CD4-positive, alpha-beta T cell treated with Interleukin-6 for 4 hours (primary cell): ENCODE data around the gene SETD1B.

Experiments used
- DNase-seq: peaks from one replicate; pipeline ENCODE4 v3.0.0-alpha.2; 2020; ENCODE audit warnings: mixed read lengths

SETD1B gene

GRCh38 chr12:121809712-121810116 lies 5.9 kb downstream of the SETD1B start:
- DNase-seq, result no peak

- DNase-seq, result no peak
Observed at GRCh38 chr12:121810234-121810817, 6.5 kb downstream of the SETD1B start.

DNA sequence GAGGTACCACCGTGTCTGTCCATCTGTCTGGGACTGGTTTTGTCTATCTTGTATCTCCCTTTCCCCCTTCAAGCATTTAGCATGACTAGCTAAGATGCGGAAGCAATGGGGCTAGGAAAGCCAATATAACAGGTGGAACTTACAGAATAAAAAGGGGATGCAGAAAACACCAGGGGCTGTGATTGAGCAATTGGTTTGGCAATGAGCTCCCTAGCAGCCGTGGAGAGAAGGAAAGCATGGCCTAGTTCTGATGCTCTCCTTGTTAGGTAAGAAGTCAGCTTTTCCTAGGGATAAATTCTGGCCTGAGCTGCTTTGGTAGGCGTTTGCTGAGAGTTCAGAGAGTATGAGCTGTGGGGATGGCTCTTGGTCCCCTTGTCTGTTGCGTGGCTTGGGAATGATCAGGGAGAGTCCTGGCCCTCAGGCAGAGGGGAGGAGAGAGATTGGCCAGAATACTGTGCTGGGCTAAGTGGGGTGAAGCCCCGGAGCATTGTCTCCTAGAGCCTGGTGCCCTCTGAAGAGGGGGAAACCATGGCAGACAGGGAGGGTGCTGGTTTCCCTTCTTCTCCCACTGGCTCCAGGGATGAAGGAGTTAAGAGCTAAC lies 7.1 kb downstream of the SETD1B start:
- DNase-seq, result no peak

GRCh38 chr12:121811434-121812319 lies 7.9 kb downstream of the SETD1B start:
- peak; percentile 73 for DNase-seq

GRCh38 chr12:121812320-121812871 lies 8.6 kb downstream of the SETD1B start:
- peak; percentile 46 for DNase-seq

DNA sequence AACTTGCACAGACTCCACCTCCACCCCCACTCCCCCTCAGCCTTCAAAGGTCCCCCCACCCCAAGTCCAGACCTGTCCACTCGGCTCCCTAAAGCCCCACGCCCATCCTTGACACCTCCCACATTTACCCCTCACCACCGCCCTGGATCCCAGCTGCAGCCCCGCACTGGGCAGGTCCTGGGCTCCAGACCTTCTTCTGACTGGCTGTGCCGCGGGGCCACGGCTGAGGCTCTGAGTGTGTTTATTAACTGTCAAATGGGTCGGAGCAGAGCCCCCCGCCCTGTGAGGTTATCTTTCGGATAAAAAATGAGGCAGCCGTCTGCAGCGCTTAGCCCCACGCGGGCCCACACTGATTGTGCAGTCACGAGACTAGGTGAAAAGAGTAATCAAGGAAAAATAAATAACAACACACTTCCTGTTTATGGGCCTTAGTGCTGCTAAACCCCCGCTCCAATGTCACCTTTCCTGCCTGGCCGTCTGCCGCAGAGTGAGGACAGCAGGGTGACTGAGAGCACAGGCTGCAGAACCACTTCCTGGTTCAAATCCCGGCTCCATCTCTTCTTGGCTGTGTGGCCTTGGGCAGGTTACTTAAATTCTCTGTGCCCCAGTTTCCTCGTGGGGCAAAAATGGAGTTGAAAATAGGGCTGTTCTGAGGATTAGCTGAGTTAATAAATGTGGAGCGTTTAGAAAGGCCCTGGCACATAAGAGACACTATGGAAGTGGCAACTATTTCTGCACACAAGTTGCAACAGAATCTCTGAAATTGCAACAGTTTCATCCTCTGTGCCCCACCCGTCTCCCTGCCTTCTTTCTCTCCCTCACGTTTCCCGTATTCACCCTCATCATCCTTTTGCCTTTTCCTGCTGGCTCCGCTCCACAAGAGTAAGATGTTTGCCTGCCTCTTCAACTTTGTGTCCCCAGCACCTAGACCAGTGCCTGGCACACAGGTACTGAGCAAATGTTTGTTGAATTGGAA lies 9.4 kb downstream of the SETD1B start:
- peak; percentile 35 for DNase-seq

GRCh38 chr12:121813951-121814350 lies 10.1 kb downstream of the SETD1B start:
- no peak for DNase-seq

GRCh38 chr12:121814429-121815119 lies 10.8 kb downstream of the SETD1B start:
- no peak for DNase-seq

DNA sequence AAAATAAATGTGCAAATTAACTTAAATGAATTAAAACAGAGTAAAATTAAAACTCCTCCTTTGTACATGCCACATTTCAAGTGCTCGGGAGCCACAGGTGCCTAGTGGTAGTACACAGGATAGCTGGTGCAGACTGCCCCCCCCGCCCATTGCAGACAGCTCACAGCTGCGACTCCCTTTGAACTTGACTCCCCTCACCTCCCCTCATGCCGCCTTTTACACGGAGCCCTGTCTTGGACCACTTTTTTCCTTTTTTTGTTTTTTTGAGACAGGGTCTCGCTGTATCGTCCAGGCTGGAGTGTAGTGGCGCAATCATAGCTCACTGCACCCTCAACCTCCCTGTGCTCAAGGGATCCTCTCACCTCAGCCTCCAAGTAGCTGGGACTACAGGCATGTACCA lies 11.5 kb downstream of the SETD1B start:
- DNase-seq, result no peak

DNA sequence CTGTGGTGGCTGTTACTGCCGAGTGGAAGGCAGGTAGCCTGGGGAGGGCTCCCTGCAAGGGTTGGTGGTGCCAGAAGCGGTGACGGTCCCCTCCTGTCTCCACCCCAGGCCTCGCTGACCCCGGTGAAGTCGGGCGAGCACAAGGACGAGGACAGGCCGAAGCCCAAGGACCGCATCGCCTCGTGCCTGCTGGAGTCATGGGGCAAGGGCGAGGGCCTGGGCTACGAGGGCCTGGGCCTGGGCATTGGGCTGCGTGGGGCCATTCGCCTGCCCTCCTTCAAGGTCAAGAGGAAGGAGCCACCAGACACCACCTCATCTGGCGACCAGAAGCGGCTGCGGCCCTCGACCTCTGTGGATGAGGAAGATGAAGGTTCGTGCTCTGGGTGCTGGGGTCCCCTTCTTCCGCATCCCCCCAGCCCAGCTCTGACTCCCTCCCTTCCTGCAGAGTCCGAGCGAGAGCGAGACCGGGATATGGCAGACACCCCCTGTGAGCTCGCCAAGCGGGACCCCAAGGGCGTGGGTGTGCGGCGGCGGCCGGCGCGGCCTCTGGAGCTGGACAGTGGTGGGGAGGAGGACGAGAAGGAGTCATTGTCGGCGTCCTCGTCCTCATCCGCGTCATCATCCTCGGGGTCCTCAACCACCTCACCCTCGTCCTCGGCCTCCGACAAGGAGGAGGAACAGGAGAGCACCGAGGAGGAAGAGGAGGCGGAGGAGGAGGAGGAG lies 13.3 kb downstream of the SETD1B start:
- no peak for DNase-seq

DNA sequence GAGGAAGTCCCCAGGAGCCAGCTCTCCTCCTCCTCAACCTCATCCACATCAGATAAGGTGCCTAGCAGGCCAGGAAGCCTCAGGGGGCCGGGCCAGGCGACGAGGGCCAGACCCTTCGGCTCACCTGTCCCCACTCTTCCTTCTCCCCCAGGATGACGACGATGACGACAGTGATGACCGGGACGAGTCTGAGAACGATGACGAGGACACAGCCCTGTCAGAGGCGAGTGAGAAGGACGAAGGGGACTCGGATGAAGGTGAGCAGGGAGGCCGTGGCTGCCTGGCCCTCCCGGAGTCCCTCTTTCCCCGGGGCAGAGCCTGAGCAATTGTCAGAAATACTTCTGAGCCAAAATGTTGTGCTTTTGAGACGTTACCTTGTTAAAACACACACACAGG lies 13.8 kb downstream of the SETD1B start:
- no peak for DNase-seq

- no peak for DNase-seq
Observed at GRCh38 chr12:121819212-121819949, 15.6 kb downstream of the SETD1B start.

DNA sequence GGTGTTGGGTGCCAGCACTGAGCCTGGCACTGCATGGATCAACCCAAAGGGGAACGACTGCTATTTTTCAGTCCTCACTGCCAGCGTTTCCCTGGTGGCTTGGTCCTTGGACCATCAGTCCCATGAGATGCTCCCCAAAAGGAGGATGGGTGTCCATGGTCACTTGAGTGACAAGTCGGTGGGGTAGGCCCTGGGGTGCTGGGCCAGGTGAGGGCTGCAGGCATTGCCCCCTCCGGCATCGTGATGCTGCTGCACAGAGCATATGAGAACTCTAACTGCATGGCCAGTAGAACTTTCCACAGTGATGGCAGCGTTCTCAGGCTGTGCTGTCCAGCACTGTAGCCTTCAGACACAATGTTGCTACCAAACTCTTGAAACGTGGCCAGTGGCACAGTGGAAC lies 16.2 kb downstream of the SETD1B start:
- no peak for DNase-seq

- no peak for DNase-seq
Observed at GRCh38 chr12:121822393-121823100, 18.7 kb downstream of the SETD1B start.

GRCh38 chr12:121823101-121823726 lies 19.4 kb downstream of the SETD1B start:
- DNase-seq, result no peak

DNA sequence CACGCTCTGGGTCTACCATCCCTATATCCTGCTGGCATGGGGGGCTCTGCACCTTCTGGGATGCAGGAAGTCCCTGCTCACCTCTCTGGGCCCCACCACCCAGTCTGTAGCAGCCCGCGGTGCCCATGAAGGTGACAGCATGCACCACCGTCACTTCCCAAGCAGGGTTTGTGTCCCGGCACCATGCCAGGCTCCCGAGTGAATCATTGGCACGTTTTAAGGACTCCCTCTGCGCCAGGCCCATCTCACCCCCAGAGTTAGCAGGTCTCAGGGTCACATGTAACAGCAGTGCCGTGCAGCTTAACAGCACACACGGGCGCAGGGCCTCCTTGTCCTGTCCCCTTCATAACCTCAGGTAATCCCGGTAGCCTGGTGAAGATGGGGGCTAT lies 19.9 kb downstream of the SETD1B start:
- DNase-seq, result no peak

DNA sequence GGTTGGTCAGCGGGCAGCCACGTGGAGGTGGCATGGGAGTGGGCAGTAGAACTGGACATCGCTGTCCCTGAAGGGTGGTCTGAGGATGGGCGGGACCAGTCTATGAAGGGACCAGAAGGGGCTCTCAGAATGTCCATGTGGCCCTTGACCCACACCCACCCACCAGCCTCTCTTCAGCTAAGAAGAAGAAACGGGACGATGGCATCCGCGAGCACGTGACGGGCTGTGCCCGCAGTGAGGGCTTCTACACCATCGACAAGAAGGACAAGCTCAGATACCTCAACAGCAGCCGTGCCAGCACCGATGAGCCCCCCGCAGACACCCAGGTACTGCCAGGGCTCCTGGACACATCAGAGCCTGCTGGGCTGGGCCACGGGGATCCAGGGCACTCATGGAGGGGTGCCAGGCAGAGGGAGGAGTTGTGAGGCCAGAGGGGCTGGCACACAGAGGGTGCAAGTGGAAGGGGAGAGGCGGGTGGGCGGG lies 21.3 kb downstream of the SETD1B start:
- no peak for DNase-seq

DNA sequence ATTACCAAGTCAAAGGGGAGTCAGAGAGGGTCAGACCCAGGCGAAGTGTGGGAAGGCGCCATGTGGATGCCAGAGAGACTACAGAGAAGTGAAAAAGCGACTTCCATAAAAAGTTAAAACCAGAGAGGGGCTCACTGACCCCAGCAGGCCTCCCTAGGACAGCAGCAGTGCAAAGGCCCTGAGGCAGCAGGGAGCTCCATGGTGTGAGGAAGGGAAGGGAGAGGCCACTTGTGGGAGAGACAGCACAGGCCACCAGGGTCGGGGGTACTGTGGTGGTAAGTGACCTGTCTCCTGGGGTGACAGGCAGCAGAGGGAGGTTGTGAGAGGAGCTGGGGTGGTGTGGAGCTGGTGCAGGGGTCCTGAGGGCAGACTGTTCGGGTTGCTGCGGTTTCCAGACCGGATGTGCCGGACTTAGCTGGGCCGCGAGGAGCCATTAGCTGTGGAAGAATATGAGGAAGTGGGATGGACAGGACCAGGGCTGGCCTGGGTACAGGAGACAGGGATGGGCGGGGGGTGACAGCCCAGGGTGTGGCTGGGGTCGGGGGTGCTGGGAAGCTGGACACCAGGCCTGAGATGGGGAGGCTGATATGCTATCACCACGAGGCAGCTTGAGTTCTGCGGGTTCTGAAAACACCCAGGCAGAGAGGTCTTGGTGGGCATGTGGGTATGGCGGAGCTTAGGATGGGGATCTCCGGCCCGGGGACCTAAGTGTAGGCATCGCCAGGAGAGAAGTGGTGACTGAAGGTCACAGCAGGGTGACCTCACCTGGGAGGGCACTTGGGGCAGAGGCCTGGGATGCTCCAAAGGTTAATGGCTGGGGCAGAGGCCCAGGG lies 22.7 kb downstream of the SETD1B start:
- DNase-seq, result no peak
